Stimulated activated CD4-positive, alpha-beta T cell treated with anti-CD3 and anti-CD28 coated beads, Interleukin-4, amount 100 ng/mL, for 1 hour (primary cell): Measurements from ENCODE around the gene POLQ.
"Not testable (repeated sequence)": the region's sequence is repeated elsewhere in the genome, so short reads cannot be mapped to it uniquely, and the experiment has no call there.

ENCODE experiments used
- DNase-seq: peaks from one replicate; pipeline ENCODE4 v3.0.0-alpha.2; 2020

Gene POLQ

DNA sequence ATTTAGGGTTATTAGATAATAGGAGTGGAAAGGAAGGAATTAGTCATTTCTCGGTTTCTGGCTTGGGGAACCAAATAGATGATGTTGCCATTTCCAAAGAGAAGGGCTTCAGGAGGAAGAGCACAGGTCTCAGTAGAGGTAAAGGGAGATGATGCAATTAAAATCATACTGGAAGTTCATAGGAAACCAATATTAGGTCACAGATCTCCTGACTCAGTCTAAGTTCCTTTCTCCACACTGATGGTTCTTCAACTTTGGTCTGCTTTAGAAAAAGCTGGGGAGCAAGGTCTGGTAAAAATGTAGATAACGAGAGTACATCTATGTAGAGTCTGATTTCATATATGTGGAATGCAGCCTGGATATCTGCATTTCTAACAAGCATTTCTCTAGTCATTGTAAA, 130.9 kb downstream of the POLQ start:
- DNase-seq = no peak

DNA sequence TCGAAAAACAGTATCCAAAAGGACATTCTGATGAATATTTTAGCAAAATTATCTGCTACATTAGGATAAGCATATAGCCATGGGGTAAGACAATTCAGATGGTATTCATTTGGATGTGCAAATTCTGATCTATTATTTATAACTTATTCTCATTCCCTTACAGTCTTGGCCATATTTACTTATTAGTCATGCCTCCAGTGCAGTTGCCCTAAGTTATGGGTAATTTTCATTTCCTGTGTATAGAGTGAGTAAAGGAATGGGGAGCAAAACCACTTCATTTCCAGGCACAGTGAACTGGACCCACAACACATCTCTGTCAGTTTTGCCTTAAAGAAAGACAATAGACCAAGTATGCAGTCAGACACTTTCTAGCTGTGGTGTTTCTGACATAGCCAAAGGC, 134.3 kb downstream of the POLQ start:
- no peak for DNase-seq

- no peak for DNase-seq
Observed at GRCh38 chr3:121405631-121406030, 140.2 kb downstream of the POLQ start.

GRCh38 chr3:121399820-121400219, 146.0 kb downstream of the POLQ start:
- no peak for DNase-seq

DNA sequence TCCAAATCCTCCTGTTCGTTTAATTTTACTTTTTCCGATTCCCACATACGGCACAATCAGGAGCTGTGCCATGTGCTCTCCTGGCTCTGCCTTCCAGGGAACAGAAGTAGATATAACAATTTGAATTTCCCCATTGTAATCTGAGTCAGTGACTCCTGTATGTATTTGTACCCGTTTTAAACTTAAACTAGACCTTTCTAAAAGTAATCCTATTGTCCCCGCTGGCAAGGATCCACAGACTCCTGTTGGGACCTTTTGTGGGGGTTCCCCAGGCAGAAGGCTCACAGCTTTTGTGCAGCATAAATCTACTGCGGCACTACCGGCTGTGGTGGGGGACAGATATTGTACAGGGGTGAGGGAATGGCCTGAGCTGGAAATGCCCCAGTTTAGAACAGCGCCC, 147.7 kb downstream of the POLQ start:
- not testable (repeated sequence) for DNase-seq

GRCh38 chr3:121395967-121396366, 149.8 kb downstream of the POLQ start:
- not testable (repeated sequence) for DNase-seq

DNA sequence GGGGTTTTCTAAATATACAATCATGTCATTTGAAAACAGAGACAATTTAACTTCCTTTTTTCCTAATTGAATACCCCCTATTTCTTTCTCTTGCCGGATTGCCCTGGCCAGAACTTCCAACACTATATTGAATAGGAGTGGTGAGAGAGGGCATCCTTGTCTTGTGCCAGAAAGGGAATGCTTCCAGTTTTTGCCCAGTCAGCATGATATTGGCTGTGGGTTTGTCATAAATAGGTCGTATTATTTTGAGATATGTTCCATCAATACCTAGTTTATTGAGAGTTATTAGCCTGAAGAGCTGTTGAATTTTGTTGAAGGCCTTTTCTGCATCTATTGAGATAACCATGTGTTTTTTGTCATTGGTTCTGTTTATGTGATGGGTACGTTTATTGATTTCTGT, 157.5 kb downstream of the POLQ start:
- not testable (repeated sequence) for DNase-seq
